Right ventricle myocardium superior (tissue), 1 donor: Measurements from ENCODE around the gene IL17RC. TPM values are rescaled to one million over a fixed set of nuclear protein-coding genes. Genes with fewer than 3 reads are reported as not detected.
A peak's percentile ranks its signal among the peaks of the same experiment; 100 is the strongest.
"Not testable (repeated sequence)": the region's sequence is repeated elsewhere in the genome, so short reads cannot be mapped to it uniquely, and the experiment has no call there.

Experiments
- ATAC-seq: fragments of 200-7000 bp; cut with Tn5 transposase; one replicate; pipeline ENCODE4 v1.9.1; 2020; ENCODE audit warnings: mild to moderate bottlenecking; ENCODE audit not compliant: poor library complexity
- DNase-seq: peaks from one replicate; pipeline ENCODE4 v3.0.0-alpha.2; 2020
- intact Hi-C: fragments of 100-400 bp; cut with DNase I; formaldehyde crosslinking; loops from one replicate; pipeline ENCODE4 v1.11.2; 2022
- long read RNA-seq: library from polyadenylated mRNA; unstranded; transcript quantifications from one replicate; pipeline ENCODE4 v2.0.0, GENCODE V29; 2021
- total RNA-seq: library from RNA; stranded (reverse); fragmentation: NEBNext Ultra II Directional; extraction: Animal tissue kit (Norgen Biotek cat#: 25700); gene quantifications from one replicate; pipeline ENCODE4 v1.2.1, GENCODE V29; 2021
- donor health status: DM: no; HTN: yes; CAD: no; lungs with severe emphysema.

The IL17RC gene, protein sequence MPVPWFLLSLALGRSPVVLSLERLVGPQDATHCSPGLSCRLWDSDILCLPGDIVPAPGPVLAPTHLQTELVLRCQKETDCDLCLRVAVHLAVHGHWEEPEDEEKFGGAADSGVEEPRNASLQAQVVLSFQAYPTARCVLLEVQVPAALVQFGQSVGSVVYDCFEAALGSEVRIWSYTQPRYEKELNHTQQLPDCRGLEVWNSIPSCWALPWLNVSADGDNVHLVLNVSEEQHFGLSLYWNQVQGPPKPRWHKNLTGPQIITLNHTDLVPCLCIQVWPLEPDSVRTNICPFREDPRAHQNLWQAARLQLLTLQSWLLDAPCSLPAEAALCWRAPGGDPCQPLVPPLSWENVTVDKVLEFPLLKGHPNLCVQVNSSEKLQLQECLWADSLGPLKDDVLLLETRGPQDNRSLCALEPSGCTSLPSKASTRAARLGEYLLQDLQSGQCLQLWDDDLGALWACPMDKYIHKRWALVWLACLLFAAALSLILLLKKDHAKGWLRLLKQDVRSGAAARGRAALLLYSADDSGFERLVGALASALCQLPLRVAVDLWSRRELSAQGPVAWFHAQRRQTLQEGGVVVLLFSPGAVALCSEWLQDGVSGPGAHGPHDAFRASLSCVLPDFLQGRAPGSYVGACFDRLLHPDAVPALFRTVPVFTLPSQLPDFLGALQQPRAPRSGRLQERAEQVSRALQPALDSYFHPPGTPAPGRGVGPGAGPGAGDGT
- total RNA-seq: 33.2 TPM
- long read RNA-seq, partial matches to known transcripts: 9 of 74 reads
- long read RNA-seq, other reads (novel, unspliced or antisense): 60 of 74 reads

DNA sequence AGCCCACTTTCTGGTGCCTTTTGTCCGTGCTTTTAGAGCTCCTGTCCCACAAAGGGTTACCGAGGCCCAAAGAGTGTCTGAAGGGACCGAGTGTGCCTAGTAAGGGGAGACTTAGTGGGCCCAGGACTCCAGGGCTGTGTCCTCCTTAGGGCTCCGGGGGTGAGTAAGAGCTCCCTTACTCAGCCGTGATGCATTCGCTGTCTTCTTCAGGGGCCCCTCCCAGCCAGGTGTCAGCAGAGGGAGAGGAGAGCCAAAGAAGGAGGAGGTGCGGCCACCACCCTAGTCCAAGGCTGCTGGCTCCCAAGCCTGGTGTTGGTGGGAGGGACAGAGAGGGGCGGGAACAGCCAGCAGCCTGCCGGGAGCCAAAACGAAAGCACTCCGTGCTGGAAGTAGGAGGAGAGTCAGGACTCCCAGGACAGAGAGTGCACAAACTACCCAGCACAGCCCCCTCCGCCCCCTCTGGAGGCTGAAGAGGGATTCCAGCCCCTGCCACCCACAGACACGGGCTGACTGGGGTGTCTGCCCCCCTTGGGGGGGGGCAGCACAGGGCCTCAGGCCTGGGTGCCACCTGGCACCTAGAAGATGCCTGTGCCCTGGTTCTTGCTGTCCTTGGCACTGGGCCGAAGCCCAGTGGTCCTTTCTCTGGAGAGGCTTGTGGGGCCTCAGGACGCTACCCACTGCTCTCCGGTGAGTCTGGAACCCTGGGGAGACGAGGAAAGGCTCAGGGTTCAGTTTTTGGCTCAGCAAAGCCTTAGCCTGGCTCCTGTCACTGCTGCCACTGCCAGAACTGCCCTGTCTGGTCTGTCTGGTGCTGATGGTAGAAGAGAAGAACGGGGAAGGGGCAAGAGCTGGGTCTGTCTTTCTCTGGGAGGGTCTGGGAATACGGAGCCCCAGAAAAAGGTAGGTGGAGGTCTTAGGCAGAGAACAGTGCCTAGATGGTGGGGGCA is at the start of gene IL17RC:
Gene IL17RC, plus strand, starts transcription at position 365 of the 947 bp plus-strand sequence. Its CDS starts 218 bp downstream, at position 583.
- DNase-seq (peak; percentile 91), ATAC-seq (peak; percentile 91)
- intact Hi-C loops: no loop called here

DNA sequence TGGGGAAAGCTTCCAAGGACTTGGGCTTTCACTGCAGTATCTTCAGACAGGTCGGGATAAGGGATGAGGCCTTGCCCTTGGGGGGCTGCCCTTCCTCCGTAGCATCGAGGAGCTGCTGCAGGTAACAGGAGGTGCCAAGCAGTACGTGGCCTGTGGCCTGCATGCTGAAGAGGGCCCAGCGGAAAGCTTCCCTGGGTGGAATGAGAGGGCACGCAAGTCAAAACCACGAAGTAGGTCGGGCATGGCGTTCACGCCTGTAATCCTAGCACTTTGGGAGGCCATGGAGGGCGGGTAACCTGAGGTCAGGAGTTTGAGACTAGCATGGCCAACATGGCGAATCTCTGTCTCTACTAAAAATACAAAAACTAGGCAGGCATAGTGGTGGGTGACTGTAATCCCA is 49.8 kb upstream of the IL17RC start:
- ATAC-seq (no peak), DNase-seq (no peak)
- intact Hi-C loops: no loop called here

DNA sequence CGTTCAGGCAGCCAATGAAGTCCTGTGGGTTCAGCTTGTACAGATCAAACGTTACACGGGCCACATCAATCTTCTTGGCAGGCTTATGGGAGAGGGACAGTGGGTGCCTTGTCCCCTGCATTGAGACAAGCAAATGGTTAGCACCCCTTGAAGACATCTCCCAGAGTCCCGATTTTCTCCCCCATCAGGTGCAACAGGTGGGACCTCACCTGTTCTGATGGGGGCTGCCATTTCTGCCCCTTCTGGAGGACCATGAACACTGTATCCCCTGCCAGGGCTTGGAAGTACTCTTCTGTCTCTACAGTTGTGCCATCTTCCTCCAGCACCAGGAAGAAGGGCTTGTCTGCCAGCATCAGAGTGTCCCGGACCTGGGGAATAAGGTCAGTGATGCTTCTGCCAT is 46.9 kb upstream of the IL17RC start:
- ATAC-seq (no peak), DNase-seq (no peak)
- intact Hi-C loops: no loop called here

DNA sequence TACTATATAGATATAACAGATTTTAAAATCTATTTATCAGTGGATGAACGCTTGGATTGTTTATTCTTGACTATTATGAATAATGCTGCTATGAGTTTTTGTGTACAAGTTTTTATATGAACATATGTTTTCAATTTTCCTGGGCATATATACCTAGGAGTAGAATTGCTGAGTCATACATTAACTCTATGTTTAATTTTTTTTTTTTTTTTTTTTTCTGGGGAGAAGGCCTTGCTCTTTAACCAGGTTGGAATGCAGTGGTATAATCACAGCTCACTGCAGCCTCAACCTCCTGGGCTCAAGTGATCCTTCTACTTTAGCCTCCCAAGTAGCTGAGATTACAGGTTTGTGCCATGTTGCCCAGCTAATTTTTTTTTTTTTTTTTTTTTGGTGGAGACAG is 45.9 kb upstream of the IL17RC start:
- no peak for ATAC-seq
- intact Hi-C loops: no loop called here
- no peak for DNase-seq

DNA sequence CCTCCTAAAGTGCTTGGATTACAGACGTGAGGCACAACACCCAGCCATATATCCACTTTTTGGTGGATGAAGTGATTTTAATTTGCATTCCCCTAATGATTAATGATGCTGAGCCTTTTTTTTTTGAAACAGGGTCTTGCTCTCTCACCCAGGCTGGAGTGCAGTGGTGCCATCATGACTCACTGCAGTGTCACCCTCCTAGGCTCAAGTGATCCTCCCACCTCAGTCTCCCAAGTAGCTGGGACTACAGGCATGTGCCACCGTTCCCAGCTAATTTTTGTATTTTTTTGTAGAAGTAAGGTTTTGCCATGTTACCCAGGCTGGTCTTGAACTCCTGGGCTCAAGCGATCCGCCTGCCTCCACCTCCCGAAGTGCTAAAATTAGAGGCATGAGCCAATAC is 44.8 kb upstream of the IL17RC start:
- DNase-seq, intact Hi-C loops, ATAC-seq: not testable (repeated sequence)

DNA sequence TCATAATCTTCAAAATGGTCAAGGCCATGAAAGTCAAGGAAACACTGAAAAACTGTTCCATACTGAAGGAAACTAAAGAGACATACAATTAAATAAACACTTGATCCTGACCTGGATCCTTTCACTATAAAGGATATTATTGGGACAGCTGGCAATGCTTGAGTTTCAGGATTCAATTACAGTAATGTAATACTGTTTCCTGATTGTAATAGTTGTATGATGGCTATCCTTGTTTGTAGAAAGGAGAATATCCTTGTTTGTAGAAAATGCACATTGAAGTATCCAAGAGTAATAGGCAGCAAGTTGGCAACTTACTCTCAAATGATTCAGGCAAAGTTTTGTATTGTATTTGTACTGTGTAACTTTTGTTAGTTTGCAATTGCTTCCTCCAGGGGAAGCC is 41.5 kb upstream of the IL17RC start:
- intact Hi-C loops: no loop called here
- no peak for DNase-seq
- no peak for ATAC-seq

DNA sequence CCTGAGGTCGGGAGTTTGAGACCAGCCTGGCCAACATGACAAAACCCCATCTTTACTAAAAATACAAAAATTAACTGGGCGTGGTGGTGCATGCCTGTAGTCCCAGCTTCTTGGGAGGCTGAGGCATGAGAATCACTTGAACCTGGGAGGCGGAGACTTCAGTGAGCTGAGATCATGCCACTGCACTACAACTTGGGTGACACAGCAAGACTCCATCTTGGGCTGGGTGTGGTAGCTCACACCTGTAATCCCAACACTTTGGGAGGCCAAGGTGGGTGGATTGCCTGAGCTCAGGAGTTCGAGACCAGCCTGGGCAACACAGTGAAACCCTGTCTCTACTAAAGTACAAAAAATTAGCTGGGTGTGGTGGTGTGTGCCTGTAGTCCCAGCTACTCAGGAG is 40.6 kb upstream of the IL17RC start:
- DNase-seq, intact Hi-C loops, ATAC-seq: not testable (repeated sequence)

DNA sequence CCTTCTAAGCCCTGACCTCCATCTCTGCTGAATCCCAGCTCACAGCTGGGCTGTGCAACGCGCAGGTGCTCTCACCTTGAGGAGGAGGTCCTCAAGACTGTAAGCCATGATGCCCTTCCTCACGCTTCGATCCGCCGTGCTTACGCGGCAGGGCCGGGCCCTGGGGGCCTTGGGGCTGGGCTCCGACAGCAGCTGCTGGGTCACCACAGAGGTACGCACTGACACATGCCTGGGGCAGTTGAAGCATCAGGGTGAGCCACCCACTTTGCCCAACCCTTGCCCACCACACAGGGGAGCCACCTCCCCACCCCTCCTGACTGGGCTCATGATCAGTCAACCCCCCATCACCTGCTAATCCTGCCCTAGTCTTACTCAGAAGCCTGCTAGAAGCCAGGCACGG is 39.9 kb upstream of the IL17RC start:
- ATAC-seq: no peak
- intact Hi-C loops: no loop called here

DNA sequence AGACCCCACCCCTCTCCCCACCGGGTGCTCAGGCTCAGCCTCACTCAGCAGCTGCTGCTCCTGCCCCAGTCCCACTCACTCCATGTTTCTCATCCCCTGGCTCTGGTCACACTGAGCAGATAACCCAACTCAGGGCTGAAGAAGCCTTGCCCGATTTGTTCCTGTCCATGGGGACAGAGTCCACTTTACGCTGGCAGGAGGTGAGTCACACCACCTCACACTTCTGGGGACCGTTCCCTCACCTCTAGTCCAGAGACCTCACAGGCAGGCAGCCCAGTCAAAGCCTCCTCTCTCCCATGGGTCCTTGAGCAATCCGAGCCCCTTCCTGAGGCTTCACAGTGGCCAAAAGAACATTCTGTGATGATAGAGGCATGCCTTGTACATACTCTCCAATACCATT is 38.2 kb upstream of the IL17RC start:
- intact Hi-C loops: no loop called here
- no peak for ATAC-seq
- no peak for DNase-seq

More for the DNA sequence above, 39.9 kb upstream of the IL17RC start:
- no peak for DNase-seq

DNA sequence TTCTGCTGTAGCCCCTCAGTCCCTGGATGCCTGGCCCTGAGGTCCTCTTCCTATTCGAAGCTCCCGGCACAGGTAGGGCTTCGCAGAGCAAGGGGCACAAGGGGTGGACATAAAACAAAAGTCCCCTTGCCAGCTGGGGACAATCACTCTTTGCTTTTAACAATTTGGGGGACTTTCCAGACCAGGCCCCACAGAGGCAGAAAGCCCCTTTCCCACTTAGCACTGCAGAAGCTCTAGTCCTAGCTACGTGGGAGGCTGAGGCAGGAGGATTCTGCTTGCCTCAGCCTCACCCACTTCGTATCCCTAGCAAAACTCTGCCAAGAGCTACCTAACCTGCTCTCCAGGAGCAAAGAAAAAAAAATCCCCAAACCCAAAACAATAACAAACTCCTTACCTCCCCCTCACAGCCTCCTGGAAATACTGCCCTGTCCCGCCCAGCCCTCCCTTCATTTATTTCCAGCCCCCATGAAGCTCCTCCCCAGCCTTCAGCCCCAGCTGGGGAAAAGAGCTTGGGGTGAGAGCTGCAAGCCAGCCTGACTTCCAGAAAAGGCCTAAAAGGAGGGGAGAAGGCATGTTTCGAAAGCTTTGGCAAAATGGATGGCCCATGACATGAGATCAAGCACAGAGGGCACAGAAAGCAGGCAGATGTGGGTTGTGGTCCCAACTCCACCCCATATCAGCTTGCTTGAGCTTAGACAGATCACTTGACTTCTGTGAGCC is 36.9 kb upstream of the IL17RC start, which contains the start of gene CIDEC:
Gene CIDEC, minus strand, starts transcription at position 424 of the 720 bp plus-strand sequence. CDS start 1,767 bp downstream, outside the sequence.
- DNase-seq (no peak), ATAC-seq (no peak)
- intact Hi-C loops: no loop called here

DNA sequence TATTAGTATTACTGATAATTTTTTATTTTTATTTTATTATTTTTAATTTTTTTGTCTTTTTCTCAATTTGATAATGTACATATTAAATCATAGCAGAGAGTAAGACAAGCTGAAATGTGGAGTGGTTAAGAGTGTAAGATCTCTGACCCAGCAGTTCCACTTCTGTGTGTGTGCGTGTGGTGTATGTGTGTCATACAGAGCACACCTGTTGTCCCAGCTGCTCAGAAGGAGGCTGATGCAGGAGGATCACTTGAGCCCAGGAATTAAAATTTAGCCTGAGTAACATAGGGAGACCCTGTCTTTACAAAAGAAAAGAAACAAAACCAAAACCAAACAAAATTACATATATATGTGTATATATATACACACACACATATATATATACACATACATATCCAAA is 35.5 kb upstream of the IL17RC start:
- DNase-seq: no peak
- intact Hi-C loops: no loop called here
- ATAC-seq: no peak

DNA sequence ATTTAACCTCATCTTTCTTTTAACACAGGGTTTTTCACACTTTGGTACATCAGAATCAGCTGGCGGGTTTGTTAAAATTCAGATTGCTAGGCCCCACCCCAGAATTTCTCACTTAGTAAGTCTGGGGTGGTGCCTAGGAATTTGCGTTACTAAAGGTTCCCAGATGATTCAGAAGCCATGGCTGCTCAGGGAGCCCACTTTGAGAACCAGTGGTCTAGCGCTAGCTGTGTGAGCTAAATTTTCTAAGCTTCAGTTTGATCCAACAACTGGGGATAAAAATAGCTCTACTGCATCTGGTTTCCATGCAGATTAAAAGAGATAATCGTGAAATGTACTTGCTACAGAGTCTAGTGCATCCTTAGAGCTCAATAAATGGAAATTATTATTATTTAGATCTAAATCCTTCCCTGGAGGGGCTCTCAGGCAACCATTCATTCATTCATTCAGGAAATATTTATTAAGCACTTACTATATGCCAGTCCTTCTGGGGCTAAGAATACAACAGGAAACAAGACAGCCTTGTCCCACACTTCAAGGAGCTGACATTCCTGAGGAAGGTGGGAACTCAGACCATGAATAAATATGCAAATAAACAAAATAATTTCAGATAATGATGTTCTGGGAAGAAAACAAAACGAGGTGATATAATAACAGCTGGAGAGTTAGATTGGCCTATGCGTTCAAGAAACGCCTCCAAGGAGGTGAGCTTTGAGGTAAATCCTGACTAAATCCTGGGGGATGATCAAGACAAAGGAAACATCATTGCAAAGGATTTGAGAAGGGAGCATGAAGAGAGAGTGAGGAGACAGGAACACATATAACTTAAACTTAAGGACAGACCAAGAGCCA is 33.0 kb upstream of the IL17RC start:
- intact Hi-C loops: no loop called here
- DNase-seq: no peak
- no peak for ATAC-seq

DNA sequence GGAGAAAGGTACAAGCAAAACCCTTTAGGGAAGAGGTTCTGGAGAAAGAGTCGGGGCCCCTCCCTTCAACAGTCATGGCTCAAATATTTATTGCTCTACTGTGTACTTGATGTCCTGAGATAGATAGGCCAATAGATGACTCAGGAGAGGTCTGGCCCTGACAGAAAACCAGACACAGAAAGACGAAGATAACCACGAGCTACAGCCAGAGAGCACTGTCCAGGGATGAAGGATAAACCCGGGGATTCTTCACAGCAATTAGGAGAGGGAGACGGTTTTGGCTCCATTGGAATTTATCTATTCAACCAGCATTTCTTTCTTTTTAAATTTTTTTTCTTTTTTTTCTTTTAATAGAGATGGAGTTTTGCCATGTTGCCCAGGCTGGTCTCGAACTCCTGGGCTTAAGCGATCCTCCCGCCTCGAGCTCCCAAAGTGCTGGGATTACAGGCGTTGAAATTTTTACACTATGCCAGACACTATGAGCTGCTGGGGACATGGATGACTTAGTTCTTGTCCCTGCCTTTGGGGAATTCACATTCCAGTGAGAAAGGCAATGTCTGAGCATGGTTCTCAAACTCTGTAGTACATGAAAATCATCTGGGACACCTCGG is 32.2 kb upstream of the IL17RC start:
- ATAC-seq (no peak), DNase-seq (no peak)
- intact Hi-C loops: no loop called here

DNA sequence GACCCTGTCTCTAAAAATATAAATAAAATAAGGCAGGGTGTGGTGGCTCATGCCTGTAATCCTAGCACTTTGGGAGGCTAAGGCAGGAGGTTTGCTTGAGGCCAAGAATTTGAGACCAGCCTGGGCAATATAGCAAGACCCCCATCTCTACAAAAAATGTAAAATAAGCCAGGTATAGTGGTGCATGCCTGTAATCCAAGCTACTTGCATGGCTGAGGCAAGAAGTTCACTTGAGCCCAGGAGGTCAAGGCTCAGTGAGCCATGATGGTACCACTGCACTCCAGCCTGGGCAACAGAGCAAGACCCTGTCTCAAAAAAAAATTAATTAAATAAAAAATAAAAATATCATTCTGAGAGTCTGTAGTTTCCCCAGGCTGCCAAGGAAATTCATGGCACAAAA is 30.6 kb upstream of the IL17RC start:
- no peak for DNase-seq
- ATAC-seq: no peak
- intact Hi-C loops: no loop called here

DNA sequence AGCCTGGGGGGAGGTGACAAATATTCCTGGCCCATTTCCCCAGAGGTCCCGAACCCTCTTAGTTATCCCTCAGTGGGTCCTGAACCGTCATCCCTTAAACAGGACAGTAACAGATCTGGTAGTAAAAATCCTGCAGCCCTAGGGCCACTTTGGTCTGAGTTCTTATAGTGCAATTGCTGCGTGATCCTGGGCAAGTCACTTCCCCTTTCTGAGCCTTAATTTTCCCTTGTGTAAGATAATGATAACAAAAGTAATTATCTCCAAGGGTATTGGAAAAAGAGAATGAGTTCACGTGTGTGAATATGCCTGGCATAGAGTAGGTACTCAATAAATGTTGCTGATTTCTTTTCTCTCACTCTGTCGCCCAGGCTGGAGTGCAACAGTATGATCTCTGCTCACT is 29.4 kb upstream of the IL17RC start:
- no peak for DNase-seq
- ATAC-seq: no peak
- intact Hi-C loops: no loop called here

DNA sequence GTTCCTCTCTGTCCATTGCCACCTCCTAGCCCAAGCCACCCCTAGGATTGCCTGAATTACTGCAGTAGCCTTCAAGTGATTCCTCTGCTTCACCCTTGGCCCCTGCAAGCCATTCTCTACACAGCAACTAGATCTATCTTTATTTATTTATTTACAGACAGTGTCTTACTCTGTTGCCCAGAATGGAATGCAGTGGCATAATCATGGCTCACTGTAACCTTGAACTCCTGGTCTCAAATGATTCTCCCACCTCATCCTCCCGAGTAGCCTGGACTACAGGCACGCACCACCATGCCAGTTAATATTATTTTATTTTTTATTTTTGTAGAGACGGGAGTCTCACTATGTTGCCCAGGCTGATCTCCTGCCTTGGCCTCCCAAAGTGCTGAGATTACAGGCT is 28.4 kb upstream of the IL17RC start:
- intact Hi-C loops: no loop called here
- no peak for ATAC-seq

DNA sequence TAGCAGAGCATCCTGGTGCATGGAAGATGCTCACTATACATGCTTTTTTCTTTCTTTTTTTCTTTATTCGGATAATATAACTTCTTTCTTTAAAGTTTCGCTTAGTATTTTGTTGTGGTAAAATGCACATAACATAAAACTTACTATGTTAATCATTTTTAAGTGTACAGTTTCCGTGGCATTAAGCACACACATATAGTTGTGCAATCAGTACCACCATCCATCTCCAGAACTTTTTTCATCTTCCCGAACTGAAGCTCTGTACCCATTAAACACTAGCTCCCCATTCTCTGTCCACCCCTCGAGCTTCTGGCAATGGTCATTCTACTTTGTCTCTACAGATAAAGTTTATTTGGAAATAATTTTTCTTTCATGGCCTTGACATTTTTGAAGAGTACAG is 27.5 kb upstream of the IL17RC start:
- intact Hi-C loops: no loop called here

More for the DNA sequence above, 28.4 kb upstream of the IL17RC start:
- no peak for DNase-seq

More for the DNA sequence above, 27.5 kb upstream of the IL17RC start:
- DNase-seq: no peak
- no peak for ATAC-seq
